GM21576 (cell line): ENCODE results near the gene DNAL4.

Experiments used
- ATAC-seq: cut with Tn5 transposase; IDR thresholded peaks from one replicate; pipeline ENCODE4 v1.9.1; 2021; ENCODE audit warnings: mild to moderate bottlenecking, moderate library complexity; ENCODE audit not compliant: unreplicated experiment

The DNAL4 gene, protein sequence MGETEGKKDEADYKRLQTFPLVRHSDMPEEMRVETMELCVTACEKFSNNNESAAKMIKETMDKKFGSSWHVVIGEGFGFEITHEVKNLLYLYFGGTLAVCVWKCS

DNA sequence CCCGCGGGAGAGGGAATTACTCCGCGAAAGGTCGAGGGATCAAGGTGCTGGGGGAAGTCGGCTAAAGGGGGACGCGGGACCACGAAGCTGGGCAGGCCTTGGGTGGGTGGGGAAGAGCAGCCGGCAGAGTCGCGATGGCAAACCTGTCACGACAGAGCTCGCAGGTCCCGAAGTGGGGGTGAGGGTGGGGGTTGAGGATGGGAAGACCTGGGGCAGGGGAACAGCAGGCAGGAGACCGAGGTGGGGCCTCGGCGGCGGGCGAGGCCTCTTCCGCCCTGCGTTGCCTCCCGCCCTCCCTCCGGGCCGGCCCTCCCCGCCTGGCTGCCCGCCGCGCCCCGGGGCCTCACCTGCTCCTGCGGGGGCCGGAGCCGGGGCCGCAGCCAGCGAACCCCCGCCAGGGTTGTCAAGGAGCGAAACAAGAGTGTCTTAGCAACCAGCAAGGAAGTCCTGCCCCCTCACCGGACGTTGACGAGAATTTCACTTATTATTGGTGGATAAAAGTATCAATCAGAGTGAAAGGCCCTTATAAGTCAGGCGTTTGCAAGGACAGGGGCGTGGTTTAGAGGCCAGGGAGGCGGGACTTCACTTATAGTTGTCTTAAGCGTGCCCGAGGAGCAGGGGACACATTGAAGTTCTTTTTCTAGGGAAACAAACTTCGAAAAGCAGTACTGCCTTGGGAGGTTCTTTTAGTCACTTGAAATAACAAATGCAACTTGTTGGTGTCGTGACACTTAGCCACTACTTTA is at the start of gene DNAL4:
DNAL4 (minus strand) TSS at position 423 of the 746 bp plus-strand sequence. CDS start 11,412 bp downstream, outside the sequence.
- peak; percentile 85 for ATAC-seq

DNA sequence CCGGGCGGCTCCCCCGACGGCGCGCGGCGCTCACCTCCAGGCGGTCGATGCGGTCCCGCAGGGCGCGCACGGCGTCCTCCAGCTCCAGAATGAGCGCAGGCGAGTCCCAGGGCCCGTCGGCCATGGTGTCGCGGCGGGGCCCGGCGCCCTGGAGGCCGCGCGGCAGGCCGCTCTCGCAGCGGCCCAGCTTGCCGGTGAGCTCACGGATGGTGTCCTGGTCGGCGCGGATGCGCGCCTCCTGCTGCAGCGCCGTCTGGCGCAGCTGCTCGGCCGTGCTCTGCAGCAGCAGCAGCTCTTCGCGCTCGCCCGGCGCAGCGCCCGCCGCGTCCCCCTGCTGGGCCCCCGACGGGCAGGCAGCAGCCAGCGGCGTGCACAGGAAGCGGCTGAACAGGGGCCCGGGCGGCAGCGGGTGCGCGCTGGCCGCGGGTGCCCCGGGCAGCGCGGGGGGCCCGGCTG is 49.3 kb upstream of the DNAL4 start:
- no peak for ATAC-seq

DNA sequence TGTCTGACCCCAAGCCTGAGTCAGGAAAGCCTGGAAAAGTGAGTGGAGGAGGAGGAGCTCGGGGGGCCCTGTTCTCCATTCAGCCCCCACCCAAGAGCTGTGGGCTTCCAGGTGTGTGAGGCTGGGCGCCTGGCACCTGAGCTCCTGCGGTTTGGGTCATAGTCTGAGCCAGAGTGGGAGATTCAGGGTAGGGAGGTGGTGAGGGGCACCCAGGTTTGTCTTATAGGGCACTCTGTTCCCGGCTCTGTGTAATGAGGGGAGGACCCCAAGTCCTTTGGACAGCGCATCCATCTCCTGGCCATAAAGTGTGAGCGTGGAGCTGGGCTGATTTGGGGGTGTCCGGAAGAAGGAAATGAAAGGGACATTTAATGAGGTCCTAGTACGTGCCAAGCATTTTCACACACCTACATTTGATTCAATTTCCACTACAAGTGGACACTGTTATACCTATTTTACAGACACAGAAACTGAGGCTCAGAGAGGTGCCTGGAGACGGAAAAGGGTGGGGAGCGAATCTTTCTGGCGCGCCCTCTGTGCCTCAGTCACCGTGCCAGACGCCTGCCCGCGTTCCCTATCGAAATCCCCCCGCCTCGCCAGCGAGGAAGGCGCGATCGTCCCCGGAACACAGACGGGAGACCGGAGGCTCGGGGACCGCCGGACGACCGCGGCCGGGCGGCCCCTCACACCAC is 48.7 kb upstream of the DNAL4 start:
- ATAC-seq, result no peak

DNA sequence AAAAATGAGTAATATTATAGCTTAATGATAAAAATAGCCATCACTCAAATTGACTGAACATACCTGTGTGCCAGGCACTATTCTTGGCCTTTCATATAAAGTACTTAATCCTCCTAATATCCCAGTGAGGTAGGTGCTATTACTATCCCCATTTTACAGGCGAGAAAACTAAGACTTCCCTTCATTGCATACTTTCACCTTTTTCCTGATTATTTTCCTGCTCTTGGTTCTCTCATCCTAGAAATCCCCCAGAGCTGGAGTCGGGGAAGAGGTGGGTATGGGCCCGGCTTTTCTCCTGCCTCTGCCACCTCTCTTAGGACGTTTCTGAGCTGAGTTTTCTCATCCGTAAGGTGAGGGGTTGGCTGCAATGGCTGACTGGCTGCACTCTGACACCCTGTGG is 47.7 kb upstream of the DNAL4 start:
- ATAC-seq, result no peak

DNA sequence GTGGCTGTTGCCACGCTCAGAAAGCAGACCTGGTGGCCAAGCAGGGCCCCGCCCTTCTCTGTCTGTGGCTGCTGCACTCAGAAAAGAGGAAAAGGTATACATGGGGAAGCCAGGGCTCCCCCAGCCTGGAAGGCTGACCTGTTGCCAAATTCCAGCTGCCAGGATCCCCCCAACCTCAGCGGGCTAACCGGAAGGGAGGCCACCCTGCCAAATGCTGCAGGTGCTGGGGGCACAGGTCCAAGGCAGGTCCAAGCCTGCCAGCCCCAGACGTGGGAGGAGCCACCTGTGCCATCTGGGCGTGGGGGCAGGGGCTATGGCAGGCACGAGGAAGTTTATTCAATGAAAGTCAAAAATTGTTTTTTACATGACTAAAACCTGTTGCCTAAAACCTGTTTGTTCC is 47.3 kb upstream of the DNAL4 start:
- no peak for ATAC-seq

DNA sequence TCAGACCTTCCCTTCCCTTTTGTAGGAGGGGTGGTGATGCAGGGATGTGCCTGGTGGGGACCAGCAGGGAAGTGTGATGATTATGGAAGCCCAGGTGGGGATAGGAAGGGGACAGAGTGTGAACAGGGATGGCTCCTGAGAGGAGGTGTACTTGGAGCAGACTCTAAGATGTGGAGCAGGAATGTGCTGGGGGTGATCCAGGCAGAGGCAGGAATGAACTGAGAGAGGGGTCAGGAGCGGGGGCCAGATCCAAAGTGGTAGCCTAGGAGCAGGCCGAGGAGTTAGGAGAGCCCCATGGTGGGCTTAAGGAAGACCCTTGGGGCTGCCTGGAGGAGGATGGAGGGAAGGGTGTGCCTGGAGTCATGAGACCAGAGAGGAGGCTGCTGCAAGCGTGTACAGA is 46.2 kb upstream of the DNAL4 start:
- no peak for ATAC-seq

DNA sequence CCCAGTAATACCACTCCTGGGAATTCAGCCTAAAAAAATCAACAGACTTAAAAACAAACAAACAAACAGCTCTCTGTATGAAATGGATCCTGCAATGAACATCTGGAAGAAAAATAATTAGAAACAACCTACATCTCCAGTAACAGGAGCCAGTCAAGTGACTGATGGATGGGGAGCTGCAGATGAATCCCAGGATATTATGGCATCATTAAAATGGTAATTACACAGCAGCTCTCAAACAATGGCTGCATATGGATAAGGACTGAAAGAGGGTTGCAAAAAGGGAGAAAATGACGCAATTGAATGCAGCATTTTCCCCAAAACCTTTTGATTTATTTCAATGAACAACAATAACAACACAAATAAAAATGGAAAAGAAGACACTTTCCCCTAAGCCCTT is 45.7 kb upstream of the DNAL4 start:
- ATAC-seq, result no peak

DNA sequence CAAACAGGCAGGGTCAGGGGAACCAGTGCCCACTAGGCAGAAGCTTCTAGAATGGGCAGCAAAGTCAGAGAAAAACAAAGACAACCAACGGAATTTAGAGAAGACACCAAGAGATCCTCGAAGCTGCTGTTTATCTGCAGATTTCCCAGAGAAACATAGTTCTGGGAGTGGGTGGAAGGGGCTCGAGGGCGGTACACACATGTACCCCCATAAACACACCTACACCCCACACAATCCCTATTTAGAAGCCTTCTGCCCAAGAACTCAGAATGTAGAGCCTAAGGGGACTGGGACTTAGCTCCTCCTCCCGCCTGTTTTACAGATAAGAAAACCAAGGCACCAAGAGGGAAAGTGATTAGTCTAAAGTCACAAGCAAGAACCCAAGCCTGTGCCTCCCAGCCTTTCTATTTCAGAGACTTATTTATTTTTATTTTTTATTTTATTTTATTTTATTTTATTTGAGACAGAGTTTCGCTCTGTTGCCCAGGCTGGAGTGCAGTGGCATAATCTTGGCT is 43.5 kb upstream of the DNAL4 start:
- no peak for ATAC-seq

DNA sequence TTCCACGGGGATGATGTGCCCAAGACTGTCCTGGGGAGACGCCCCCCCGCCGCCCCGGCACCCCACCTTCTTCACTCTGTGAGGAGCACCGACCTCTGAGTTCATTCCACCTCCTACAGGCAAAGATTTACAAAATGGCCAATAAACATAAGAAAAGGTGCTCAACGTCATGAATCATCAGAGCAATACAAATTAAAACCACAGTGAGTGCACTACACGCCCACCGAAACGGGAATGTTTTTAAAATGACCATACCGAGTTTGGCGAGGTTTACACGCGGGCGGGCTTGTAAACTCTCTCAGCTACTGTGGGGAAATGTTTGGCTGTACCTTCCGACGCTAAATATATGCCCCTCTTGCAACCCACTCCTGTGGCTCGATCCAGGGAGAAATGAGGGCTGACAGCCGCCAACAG is 42.0 kb upstream of the DNAL4 start:
- ATAC-seq, result no peak

DNA sequence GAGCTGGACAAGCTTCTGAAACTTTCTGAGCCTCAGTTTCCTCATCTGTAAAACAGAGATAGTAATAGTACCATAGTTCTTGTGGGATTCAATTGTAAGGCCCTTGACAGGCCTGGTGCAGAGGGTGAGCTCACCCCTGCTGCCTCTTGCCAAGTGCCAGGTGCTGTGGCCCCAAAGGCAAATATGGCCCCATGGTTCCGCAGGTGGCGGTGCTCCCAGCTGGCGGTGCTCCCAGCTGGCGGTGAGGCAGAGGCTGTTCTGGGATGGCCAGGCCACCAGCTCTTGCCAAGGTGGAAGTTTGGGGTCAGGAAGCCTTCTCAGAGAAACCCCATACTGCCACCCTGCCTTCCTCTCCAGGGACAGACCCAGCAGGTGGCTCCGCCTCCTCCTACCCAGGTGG is 41.0 kb upstream of the DNAL4 start:
- ATAC-seq, result no peak

DNA sequence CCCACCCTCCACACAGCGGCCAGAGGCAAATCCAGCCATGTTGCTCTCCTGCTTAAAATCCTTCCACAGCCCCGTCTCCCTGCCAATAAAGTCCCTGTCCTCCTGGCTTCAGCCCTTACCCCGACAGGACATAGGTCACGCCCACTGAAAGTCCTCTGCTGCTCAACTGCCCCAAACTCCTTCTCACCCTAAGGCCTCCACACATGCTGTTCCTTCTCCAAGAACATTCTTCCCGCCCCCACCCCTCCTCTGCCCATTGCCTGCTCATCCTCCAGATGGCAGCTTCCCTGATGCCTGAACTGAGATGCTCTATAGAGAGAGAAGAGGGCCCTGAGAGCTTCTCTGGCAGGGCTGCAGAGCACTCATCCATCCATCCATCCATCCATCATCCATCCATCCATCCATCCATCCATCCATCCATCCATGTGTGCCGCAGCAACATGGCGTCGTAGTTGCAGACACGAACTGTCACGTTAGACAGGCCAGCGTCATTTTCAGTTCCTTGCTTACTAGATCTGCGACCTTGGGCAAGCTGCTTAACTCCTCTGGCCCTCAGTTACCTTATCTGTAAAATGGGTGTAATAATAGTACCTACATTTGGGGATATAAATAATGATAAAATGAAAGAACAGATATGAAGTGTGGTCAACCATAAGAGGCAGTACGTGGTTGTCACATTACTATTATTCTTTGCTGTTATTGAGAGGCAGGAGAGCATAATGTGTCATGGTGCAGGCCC is 40.4 kb upstream of the DNAL4 start:
- no peak for ATAC-seq

DNA sequence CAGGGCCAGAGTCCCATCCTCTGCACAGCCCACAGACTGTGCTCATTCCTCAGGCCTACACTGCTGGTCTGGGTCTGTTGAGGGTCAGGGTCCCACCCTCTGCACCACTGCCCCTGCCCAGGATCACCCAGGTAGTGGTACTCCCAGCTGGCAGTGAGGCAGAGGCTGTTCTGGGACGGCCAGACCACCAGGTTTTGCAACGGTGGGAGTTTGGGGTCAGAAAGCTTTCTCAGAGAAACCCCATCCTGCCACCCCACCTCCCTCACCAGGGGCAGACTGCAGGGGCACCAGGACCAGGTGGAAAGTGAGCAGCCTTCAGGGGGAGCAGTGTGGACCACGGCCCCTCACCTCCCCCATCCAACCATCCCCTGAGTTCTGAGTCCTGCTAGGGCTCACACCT is 39.1 kb upstream of the DNAL4 start:
- no peak for ATAC-seq

DNA sequence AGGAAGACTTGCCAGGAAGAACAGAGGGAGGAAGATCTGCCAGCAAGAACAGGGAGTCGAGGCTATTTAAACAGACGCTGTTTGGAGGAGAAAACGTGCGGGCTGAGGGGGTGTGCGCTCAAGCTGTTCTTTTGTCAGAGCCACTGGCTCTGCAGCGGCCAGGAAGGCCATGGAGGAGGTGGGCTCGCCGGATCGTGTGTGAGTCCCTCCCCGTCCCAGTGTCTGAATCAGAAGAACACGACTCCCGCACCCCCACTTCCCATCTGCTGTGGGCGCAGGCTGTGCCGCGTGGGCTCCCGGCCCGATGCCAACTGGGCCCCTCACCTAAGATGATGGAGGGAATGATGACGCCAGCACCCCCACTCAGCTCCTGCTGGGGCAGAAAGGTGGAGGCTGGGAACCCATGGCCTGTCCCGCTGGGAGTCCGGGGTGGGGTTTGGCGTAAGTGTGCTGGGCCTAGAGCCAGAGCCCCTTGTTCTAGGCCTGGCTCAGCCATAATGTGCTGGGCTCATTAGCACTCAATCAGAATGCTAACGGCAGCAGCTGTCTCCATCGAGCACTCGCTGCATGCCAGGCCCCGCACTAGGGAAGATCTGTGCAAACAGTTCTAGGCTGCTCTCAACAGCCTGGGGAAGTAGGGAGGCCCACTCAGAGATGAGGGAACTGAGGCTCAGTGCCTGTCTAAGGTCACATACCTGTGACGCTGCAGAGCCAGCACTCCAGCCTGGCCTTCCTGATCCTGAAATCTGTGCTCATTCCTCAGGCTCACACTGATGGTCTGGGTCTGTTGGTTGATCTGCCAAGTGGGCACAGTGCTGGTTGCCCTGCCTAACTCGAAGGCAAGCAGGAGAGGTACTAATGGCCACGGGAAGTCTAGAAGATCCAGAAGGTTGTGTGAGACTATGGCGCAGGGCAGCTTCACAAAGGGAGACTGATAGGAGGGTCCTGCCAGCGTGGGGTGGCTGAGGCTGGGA is 38.3 kb upstream of the DNAL4 start:
- ATAC-seq, result no peak

DNA sequence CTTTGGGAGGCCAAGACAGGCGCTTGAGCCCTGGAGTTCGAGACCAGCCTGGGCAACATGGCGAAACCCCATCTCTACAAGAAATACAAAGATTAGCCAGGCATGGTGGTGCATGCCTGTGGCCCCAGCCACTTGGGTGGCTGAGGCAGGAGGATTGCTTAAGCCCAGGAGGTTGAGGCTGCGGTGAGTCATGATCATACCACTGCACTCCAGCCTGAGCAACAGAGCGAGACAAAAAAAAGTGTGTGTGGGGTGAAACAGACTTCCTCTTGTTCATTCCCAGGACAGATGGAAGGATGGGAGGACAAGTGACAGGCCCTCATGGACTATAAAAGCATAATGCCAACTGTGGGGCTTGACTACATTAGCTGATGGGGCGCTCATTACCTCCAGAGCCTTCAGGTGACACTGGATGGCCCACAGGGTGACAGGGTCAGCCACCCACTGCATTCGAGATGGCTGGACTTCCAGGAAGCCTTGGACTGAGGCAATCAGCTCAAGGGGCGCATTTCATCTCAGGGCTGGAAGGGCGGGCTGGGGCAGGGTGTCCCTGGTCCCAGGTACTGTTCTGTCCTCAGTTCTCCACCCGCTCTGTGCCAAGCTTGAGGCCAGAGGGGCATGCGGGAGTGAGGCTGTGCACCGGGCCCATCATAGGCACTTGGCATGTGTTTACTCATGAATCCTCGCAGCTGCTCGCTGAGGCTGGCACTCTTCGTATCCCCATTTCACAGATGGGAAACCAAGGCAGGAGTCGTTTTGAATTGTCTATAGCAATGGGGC is 37.4 kb upstream of the DNAL4 start:
- ATAC-seq, result no peak

DNA sequence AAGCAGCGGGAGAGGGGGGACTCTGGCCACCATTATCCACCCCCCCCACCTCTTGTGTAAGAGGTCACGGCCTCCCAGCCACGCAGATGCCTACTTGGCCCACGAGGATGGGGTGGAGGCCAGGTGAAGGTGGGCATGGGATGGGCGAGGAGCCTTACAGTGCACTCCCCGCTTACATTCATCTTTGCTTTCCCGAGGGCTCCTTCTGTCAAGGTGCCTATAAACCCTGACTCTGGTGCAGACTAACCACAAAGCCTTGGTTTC is 36.8 kb upstream of the DNAL4 start:
- no peak for ATAC-seq

DNA sequence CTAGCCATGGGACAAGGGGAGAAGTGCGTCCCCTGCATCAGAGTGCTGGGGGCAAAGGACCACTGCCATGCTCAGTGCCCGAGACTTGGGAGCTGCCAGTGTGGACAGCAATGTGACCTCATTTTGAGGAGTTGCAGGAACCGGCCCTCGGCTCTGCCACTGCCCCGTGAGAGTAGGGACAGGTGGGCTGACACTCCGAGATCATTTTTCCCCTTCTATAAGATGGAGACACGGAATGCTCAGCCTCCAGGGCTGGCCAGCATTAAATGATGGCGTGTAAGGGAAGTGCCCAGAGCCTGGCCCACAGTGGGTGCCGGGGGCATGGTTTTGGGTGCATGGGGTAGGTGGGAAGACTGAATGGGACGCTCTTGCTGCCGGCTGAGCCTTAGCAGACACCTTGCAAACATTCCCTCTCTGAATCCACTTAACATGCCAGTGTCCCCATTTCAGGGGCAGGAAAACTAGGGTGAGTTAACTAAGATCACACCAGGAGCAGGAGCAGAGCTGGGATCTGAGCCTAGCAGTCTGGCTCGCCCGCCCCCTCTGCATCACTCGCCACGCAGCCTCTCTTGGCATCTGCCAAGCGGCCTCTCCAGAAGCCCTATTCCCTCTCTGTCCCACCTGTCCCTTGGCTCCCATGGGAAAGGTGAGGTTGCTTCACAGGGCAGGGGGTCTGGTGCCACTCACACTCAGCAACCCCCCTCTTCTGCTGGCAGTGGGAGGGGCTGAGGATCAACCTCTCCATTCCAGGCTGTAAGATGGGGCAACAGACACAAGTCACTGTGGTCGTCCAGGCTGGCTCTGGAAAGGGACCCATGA is 36.3 kb upstream of the DNAL4 start:
- no peak for ATAC-seq

DNA sequence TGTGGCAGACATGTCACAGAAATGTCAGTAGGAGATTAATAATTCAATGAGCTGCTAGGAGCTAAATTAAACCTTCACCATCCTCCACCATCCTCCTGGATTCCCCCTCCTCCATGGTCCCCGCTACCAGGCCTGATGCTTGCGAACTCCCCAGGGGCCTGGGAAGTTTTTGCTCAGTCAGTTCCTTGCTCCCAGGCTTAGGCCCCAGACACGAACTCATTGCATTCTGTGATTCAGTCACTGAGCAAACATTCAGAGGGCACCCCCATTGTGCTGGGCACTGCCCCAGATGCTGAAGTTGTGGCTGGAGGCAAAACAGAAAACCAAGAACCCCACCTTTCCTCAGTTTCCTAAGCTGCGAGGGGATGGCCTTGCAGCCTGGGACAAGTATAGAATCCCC is 35.5 kb upstream of the DNAL4 start:
- no peak for ATAC-seq

DNA sequence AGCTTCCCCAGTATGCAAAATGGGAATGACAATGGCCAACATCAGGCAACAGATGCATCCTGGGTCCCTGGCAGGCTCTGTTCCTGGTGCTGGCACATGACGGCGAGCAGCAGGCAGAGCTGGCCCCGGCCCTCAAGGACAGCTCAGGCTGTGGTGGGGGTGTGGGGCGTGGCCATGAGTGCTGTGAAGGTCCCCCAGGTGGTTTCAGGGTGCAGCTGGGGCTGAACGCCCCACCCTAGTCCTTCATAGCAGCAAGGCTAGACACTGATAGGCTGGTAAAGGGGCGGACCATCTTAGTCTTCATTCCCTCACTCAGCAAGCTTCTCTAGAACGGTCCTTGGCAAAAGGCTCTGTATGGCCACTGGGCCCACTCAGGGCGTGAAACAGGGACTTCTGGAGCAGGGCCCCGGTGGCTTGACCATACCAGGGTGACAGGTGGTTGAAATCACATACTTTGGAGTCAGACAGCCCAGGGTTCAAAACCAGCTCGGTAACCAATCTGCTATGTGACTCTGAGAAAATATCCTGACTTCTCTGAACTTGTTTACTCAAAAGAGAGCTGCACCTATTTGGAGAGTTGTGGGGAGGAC is 34.8 kb upstream of the DNAL4 start:
- no peak for ATAC-seq
